Calu3 (cell line): ENCODE results near the gene PLEKHG4B. TPM values are rescaled to one million over a fixed set of nuclear protein-coding genes. Genes with fewer than 3 reads are reported as not detected.

Experiments used
- BruUV-seq: library from RNA; stranded (reverse); fragments of 400-500 nt; replicated peaks from 2 replicates; lab custom pipeline; 2021; lab: Mats Ljungman, UMichigan
- CTCF ChIA-PET: fragments of 300-600 bp; sonication (Branson Sonifier 250); formaldehyde crosslinking; loops from one replicate; lab custom pipeline; 2022; ENCODE audit warnings: antibody characterized with exemption; lab: Charles Lee
- DNase-seq: peaks from one replicate; pipeline ENCODE4 v3.0.0; 2022
- H3K27ac Mint-ChIP-seq: one replicate; pipeline ENCODE4 v1.8.0; 2022; ENCODE audit warnings: mixed read lengths; ENCODE audit not compliant: unreplicated experiment
- H3K27me3 Mint-ChIP-seq: one replicate; pipeline ENCODE4 v1.8.0; 2022; ENCODE audit warnings: mixed read lengths; ENCODE audit not compliant: unreplicated experiment
- H3K36me3 Mint-ChIP-seq: one replicate; pipeline ENCODE4 v1.8.0; 2022; ENCODE audit warnings: mild to moderate bottlenecking, moderate library complexity, mixed read lengths; ENCODE audit not compliant: insufficient read depth, unreplicated experiment
- H3K4me1 Mint-ChIP-seq: one replicate; pipeline ENCODE4 v1.8.0; 2022; ENCODE audit warnings: mild to moderate bottlenecking, low read depth, mixed read lengths; ENCODE audit not compliant: unreplicated experiment
- H3K4me3 Mint-ChIP-seq: one replicate; pipeline ENCODE4 v1.8.0; 2022; ENCODE audit warnings: mild to moderate bottlenecking, low read depth, moderate library complexity, mixed read lengths; ENCODE audit not compliant: unreplicated experiment
- H3K9me3 Mint-ChIP-seq: one replicate; pipeline ENCODE4 v1.8.0; 2022; ENCODE audit warnings: low read depth, mixed read lengths; ENCODE audit not compliant: unreplicated experiment
- intact Hi-C: fragments of 100-400 bp; cut with micrococcal nuclease; formaldehyde crosslinking; loops from one replicate; pipeline ENCODE4 v1.10.0; 2022; ENCODE audit not compliant: unreplicated experiment
- total RNA-seq: library from RNA; stranded (reverse); gene quantifications from 2 replicates; pipeline ENCODE4 v1.2.3, GENCODE V29; 2022
- TF ChIP-seq, protein P1 (sequence below): fragments of 200-600 bp; IDR thresholded peaks from one replicate; pipeline ENCODE4 v1.8.0; 2022; ENCODE audit warnings: antibody characterized with exemption; ENCODE audit not compliant: unreplicated experiment

PLEKHG4B gene
- total RNA-seq, 1 experiment from 2014 or later: 1.7 TPM

DNA sequence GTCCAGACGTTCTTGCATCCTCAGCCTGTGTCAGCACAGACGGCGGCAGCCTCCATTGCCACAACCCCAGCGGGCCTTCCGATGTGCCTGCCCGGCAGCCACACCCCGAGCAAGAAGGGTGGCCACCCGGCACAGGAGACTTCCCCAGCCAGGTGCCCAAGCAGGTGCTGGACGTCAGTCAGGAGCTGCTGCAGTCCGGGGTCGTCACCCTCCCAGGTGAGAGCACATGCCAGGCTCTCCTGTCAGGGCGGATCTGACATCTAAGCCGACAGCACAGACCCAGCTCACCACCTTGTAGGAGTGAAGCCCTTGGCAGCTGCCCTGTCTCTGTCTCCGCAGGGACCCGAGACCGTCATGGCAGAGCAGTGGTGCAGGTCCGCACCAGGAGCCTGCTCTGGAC, 51.1 kb downstream of the PLEKHG4B start:
- DNase-seq: no peak
- Mint-ChIP-seq H3K27ac (no peak overlapping the region), H3K4me3 (no peak overlapping the region), H3K9me3 (peaks cover 12% of the 10 kb centered on the region), H3K4me1 (no peaks in the 10 kb centered on the region), H3K36me3 (peaks cover 3% of the 10 kb centered on the region), H3K27me3 (peaks cover 41% of the 10 kb centered on the region)
- intact Hi-C loops: no loop called here
- TF ChIP-seq, protein P1, sequence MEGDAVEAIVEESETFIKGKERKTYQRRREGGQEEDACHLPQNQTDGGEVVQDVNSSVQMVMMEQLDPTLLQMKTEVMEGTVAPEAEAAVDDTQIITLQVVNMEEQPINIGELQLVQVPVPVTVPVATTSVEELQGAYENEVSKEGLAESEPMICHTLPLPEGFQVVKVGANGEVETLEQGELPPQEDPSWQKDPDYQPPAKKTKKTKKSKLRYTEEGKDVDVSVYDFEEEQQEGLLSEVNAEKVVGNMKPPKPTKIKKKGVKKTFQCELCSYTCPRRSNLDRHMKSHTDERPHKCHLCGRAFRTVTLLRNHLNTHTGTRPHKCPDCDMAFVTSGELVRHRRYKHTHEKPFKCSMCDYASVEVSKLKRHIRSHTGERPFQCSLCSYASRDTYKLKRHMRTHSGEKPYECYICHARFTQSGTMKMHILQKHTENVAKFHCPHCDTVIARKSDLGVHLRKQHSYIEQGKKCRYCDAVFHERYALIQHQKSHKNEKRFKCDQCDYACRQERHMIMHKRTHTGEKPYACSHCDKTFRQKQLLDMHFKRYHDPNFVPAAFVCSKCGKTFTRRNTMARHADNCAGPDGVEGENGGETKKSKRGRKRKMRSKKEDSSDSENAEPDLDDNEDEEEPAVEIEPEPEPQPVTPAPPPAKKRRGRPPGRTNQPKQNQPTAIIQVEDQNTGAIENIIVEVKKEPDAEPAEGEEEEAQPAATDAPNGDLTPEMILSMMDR: no peak
- CTCF ChIA-PET: no interaction called here
- BruUV-seq: no TSS peak

DNA sequence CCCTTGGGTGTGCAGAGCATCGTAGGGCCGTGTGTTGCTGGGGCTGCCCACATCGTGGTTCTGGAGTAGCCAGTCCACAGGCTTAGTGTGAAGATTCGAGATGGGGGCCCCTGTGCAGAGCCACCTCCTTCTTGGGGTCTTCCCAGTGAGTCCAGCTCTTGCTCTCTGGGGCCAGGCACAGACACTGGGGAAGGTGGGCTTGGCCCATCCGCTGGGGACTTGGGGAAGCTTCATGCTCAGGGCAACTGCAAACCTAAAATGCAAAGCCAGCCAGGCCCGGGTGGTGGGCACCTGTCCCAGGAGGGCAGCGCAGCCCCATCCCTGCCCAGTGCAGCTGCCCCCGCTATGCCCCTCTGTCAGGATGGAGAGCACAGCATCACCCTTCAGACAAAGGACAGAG, 53.0 kb downstream of the PLEKHG4B start:
- TF ChIP-seq, protein P1: no peak
- Mint-ChIP-seq H3K4me3 (no peak overlapping the region), H3K36me3 (peaks cover 3% of the 10 kb centered on the region), H3K4me1 (no peaks in the 10 kb centered on the region), H3K27me3 (peaks cover 41% of the 10 kb centered on the region), H3K9me3 (peaks cover 19% of the 10 kb centered on the region), H3K27ac (no peak overlapping the region)
- intact Hi-C loops: no loop called here
- DNase-seq: no peak
- CTCF ChIA-PET: no interaction called here
- no TSS peak for BruUV-seq

DNA sequence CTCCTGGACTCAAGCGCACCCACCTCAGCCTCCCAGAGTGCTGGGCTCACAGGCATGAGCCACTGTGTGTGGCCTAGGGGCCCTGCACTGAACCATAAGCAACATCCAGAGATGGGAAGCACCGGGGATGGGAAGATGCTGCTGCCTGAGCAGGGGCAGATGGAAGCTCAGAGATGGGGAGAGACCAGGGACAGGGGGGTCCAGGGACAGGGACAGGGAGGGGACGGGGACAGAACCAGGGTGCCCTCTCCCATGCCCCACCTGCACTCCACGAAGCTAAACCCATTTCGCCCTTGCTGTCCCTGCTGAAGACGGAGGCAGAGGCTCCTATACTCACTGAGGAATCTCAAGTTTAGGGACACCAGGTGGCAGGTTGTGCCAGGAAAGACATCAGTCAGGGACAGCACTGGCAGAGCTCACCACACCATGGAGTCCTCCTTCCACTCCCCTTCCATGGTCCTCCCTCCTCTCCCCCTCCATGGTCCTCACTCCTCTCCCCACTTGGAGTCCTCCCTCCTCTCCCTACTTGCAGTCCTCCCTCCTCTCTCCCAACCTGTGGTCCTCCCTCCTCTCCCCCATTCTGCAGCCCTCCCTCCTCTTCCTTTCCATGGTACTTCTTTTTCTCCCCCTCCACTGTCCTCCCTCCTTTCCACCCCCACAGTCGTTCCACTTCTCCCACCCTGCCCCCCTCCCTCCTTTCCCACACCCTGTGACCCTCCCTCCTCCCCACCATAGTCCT, 53.8 kb downstream of the PLEKHG4B start:
- H3K4me1 Mint-ChIP-seq: no peaks in the 10 kb centered on the region
- intact Hi-C loops: no loop called here
- CTCF ChIA-PET: no interaction called here

DNA sequence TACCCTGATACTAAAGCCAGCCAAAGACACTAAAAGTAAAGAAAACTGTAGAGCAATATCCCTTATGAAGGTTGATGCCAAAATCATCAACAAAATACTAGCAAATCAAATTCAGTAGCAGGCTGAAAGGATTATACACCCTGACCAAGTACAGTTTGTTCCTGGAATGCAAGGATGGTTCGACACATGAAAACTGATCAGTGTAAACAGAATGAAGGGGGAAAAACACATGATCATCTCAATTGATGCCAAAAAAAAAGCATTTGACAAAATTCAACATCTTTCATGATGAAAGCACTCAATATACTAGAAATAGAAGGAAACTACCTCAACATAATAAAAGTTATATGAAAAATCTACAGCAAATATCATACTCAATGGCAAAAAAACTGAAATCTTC, 55.8 kb downstream of the PLEKHG4B start:
- Mint-ChIP-seq H3K36me3 (peaks cover 3% of the 10 kb centered on the region), H3K4me3 (no peak overlapping the region), H3K27ac (no peak overlapping the region), H3K27me3 (peaks cover 45% of the 10 kb centered on the region), H3K4me1 (no peaks in the 10 kb centered on the region), H3K9me3 (peaks cover 21% of the 10 kb centered on the region)
- TF ChIP-seq, protein P1: no peak
- intact Hi-C loops: no loop called here
- no TSS peak for BruUV-seq
- CTCF ChIA-PET: no interaction called here
- DNase-seq: no peak

More for the DNA sequence above, 53.8 kb downstream of the PLEKHG4B start:
- Mint-ChIP-seq H3K36me3 (peaks cover 3% of the 10 kb centered on the region), H3K9me3 (peaks cover 21% of the 10 kb centered on the region), H3K4me3 (no peak overlapping the region), H3K27ac (no peak overlapping the region), H3K27me3 (peaks cover 41% of the 10 kb centered on the region)
- TF ChIP-seq, protein P1: no peak
- no peak for DNase-seq
- no TSS peak for BruUV-seq
